GM12878 (cell line): ENCODE data around the gene PRKG1. TPM values are rescaled to one million over a fixed set of nuclear protein-coding genes. Genes with fewer than 3 reads are reported as not detected.

Experiments
- ATAC-seq: fragments of 200-7000 bp; cut with Tn5 transposase; 3 replicates; pipeline ENCODE4 v1.9.1; 2020; ENCODE audit warnings: mild to moderate bottlenecking, moderate library complexity
- BruUV-seq: library from RNA; stranded (reverse); fragments of 400-500 nt; replicated peaks from 2 replicates; lab custom pipeline; 2021; lab: Mats Ljungman, UMichigan
- CTCF ChIA-PET: fragments of 300-600 bp; sonication (Branson Sonifier 250); formaldehyde crosslinking; extraction: SDS; loops from one replicate; lab custom pipeline; 2021; ENCODE audit warnings: inconsistent platforms; lab: Yijun Ruan, JAX
- POLR2A ChIA-PET: fragments of 350-600 bp; formaldehyde crosslinking; extraction: SDS; loops from one replicate; lab custom pipeline; 2021; ENCODE audit warnings: inconsistent platforms; lab: Charles Lee
- RAD21 ChIA-PET: fragments of 300-600 bp; sonication (Branson Sonifier 250); formaldehyde crosslinking; loops from one replicate; lab custom pipeline; 2023; ENCODE audit warnings: antibody characterized with exemption; ENCODE audit not compliant: unreplicated experiment; lab: Charles Lee
- SMC1A ChIA-PET: fragments of 300-600 bp; sonication (Branson Sonifier 250); formaldehyde crosslinking; loops from one replicate; lab custom pipeline; 2023; ENCODE audit not compliant: unreplicated experiment, uncharacterized antibody; lab: Charles Lee
- DNase-seq: peaks from one replicate; pipeline ENCODE4 v3.0.0-alpha.2; 2011; ENCODE audit warnings: low read depth, low spot score
- FAIRE-seq: peaks from 3 replicates; lab custom pipeline; 2011; peaks lifted over from hg19 to GRCh38; lab: Jason Lieb, UNC
- H2AFZ ChIP-seq: 2 replicates; pipeline ENCODE4 v1.6.0; 2011; ENCODE audit warnings: low read depth, low read length, control low read depth; ENCODE audit not compliant: control insufficient read depth
- H3K27ac ChIP-seq: 2 replicates; pipeline ENCODE4 v1.5.1; 2011; ENCODE audit warnings: control low read depth; ENCODE audit not compliant: control insufficient read depth, insufficient read depth
- H3K27me3 ChIP-seq, 2 experiments: replicated peaks in 1 of 2; 2 replicates each; pipeline versions ENCODE4 v1.6.0 to v1.6.1; 2011; ENCODE audit warnings: low read length in 1 of 2; ENCODE audit not compliant: control insufficient read depth in 2 of 2, insufficient read depth in 2 of 2
- H3K36me3 ChIP-seq, 2 experiments: 2 replicates each; pipeline ENCODE4 v1.5.1; 2011; ENCODE audit warnings: low read length in 1 of 2; ENCODE audit not compliant: control insufficient read depth in 2 of 2, insufficient read depth in 2 of 2
- H3K4me1 ChIP-seq: 2 replicates; pipeline ENCODE4 v1.6.1; 2011; ENCODE audit warnings: mild to moderate bottlenecking, low read length, moderate library complexity, mixed read lengths; ENCODE audit not compliant: control insufficient read depth, insufficient read depth
- H3K4me2 ChIP-seq: 2 replicates; pipeline ENCODE4 v1.6.0; 2011; ENCODE audit warnings: control low read depth; ENCODE audit not compliant: control insufficient read depth, insufficient read depth
- H3K4me3 ChIP-seq: fragments of 200-600 bp; sonication (generic); 2 replicates; pipeline ENCODE4 v1.5.1; 2016
- H3K79me2 ChIP-seq: 2 replicates; pipeline ENCODE4 v1.6.0; 2011; ENCODE audit warnings: low read length; ENCODE audit not compliant: control insufficient read depth, insufficient read depth
- H3K9ac ChIP-seq: 2 replicates; pipeline ENCODE4 v1.8.0; 2011; ENCODE audit warnings: low read length, control low read depth, mixed read lengths; ENCODE audit not compliant: control insufficient read depth, insufficient read depth
- H3K9me3 ChIP-seq: replicated peaks from 3 replicates; pipeline ENCODE4 v1.5.1; 2011; ENCODE audit warnings: mild to moderate bottlenecking, low read length; ENCODE audit not compliant: control insufficient read depth, insufficient read depth
- H4K20me1 ChIP-seq: 2 replicates; pipeline ENCODE4 v1.6.0; 2011; ENCODE audit not compliant: control insufficient read depth, insufficient read depth
- CBX3 ChIP-seq: fragments of 200-600 bp; sonication (generic); IDR thresholded peaks from 2 replicates; pipeline ENCODE4 v1.6.1; 2016; ENCODE audit warnings: low read depth, borderline replicate concordance
- FOXK2 ChIP-seq: fragments of 450-650 bp; IDR thresholded peaks from 2 replicates; pipeline ENCODE4 v1.6.1; 2017; ENCODE audit warnings: mild to moderate bottlenecking, moderate library complexity
- KLF5 ChIP-seq: fragments of 450-650 bp; IDR thresholded peaks from 2 replicates; pipeline ENCODE4 v1.6.1; 2014; ENCODE audit warnings: mild to moderate bottlenecking; ENCODE audit not compliant: partially characterized antibody
- MYB ChIP-seq: fragments of 150-350 bp; IDR thresholded peaks from 2 replicates; pipeline ENCODE4 v1.6.1; 2014; ENCODE audit warnings: mild to moderate bottlenecking, low read depth, low read length, borderline replicate concordance
- SREBF1 ChIP-seq: IDR thresholded peaks from 2 replicates; pipeline ENCODE4 v1.6.1; 2012; ENCODE audit warnings: mild to moderate bottlenecking, low read length
- WRNIP1 ChIP-seq: IDR thresholded peaks from 2 replicates; pipeline ENCODE4 v1.6.1; 2011; ENCODE audit warnings: low read depth, low read length, improper control_type of control experiment, borderline replicate concordance
- in situ Hi-C: fragments of 300-500 bp; cut with MboI; formaldehyde crosslinking; loops from 9 replicates; pipeline ENCODE4 v1.14.3; 2018; ENCODE audit warnings: mixed read lengths
- intact Hi-C: fragments of 100-400 bp; cut with micrococcal nuclease; formaldehyde crosslinking; loops from one replicate; pipeline ENCODE4 v1.14.2; 2022; ENCODE audit not compliant: unreplicated experiment
- polyA plus RNA-seq, 11 experiments: library from polyadenylated mRNA; depleted of rRNA in 4 of 11; unstranded in 6 of 11; stranded (reverse) in 5 of 11; fragments of >200 nt; fragmentation: Nextera tagmentation in 4 of 11; fragmentation: Illumina TruSeq in 1 of 11; extraction: Ambion mirVana in 4 of 11; extraction: Trizol in 1 of 11; gene quantifications; 1 replicate in 1 of 11; 2 replicates in 10 of 11; pipeline versions ENCODE4 v1.2.1 to v1.2.3, GENCODE V29; 2011 to 2016; ENCODE audit warnings: inconsistent platforms in 2 of 11, missing spikeins in 2 of 11, low read depth in 1 of 11
- total RNA-seq, 4 experiments: library from RNA; depleted of rRNA in 3 of 4; stranded (reverse); fragments of >200 nt in 3 of 4; fragmentation: Illumina TruSeq in 1 of 4; extraction: Trizol in 1 of 4; gene quantifications; 2 replicates each; pipeline versions ENCODE4 v1.2.1 to v1.2.3, GENCODE V29; 2013 to 2021
- TF ChIP-seq, protein P1 (sequence below): fragments of 450-650 bp; IDR thresholded peaks from 2 replicates; pipeline ENCODE4 v1.6.1; 2017; ENCODE audit warnings: mild to moderate bottlenecking, low read depth, inconsistent platforms; ENCODE audit not compliant: poor library complexity, severe bottlenecking
- TF ChIP-seq, protein P2 (sequence below): fragments of 450-650 bp; IDR thresholded peaks from 2 replicates; pipeline ENCODE4 v1.6.1; 2017; ENCODE audit warnings: low read depth, mild to moderate bottlenecking, moderate library complexity
- TF ChIP-seq, protein P3 (sequence below): IDR thresholded peaks from 2 replicates; pipeline ENCODE4 v1.6.1; 2012; ENCODE audit warnings: mild to moderate bottlenecking, low read depth, low read length
- TF ChIP-seq, protein P4 (sequence below): fragments of 450-650 bp; formaldehyde crosslinking; IDR thresholded peaks from 2 replicates; pipeline ENCODE4 v1.4.0; 2020; ENCODE audit warnings: mild to moderate bottlenecking, moderate library complexity
- TF ChIP-seq, protein P5 (sequence below): IDR thresholded peaks from 2 replicates; pipeline ENCODE4 v1.6.1; 2012; ENCODE audit warnings: low read depth, low read length, improper control_type of control experiment

Gene PRKG1
- total and polyA plus RNA-seq, 10 of the 15 experiments (the other 5 are each of a cell fraction or from before 2014, with no cell fraction given), result 0.04 to 0.05 TPM; not detected in 8

DNA sequence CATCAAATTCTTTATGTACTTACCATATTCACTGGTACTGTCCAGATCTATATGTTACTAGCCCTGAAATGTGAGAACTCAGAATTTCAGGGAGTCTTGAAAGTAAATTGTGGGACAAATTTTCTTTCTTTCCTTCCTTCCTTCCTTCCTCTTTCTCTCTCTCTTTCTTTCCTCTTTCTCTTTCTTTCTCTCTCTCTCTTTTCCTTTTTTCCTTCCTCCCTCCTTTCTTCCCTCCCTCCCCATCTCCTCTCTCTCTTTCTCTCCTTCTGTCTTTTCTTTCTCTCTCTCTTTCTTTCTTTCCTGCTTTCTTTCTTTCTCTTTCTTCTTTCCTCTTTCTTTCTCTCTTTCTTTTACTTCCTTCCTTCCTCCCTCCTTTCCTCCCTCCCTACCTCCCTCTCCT, 882.5 kb downstream of the PRKG1 start:
- no peaks in the 10 kb centered on the region for H3K79me2 ChIP-seq
- no peak overlapping the region for H3K9ac ChIP-seq
- intact Hi-C loops, result no loop called here
- no peaks in the 10 kb centered on the region for H4K20me1 ChIP-seq
- RAD21 ChIA-PET, result no interaction called here
- no peak overlapping the region for H3K4me3 ChIP-seq
- no peaks in the 10 kb centered on the region for H3K4me1 ChIP-seq
- TF ChIP-seq, protein P1, sequence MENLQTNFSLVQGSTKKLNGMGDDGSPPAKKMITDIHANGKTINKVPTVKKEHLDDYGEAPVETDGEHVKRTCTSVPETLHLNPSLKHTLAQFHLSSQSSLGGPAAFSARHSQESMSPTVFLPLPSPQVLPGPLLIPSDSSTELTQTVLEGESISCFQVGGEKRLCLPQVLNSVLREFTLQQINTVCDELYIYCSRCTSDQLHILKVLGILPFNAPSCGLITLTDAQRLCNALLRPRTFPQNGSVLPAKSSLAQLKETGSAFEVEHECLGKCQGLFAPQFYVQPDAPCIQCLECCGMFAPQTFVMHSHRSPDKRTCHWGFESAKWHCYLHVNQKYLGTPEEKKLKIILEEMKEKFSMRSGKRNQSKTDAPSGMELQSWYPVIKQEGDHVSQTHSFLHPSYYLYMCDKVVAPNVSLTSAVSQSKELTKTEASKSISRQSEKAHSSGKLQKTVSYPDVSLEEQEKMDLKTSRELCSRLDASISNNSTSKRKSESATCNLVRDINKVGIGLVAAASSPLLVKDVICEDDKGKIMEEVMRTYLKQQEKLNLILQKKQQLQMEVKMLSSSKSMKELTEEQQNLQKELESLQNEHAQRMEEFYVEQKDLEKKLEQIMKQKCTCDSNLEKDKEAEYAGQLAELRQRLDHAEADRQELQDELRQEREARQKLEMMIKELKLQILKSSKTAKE, result no peak
- no peak for TF ChIP-seq SREBF1
- TF ChIP-seq CBX3, result no peak
- TF ChIP-seq KLF5, result no peak
- TF ChIP-seq MYB, result no peak
- TF ChIP-seq, protein P2, sequence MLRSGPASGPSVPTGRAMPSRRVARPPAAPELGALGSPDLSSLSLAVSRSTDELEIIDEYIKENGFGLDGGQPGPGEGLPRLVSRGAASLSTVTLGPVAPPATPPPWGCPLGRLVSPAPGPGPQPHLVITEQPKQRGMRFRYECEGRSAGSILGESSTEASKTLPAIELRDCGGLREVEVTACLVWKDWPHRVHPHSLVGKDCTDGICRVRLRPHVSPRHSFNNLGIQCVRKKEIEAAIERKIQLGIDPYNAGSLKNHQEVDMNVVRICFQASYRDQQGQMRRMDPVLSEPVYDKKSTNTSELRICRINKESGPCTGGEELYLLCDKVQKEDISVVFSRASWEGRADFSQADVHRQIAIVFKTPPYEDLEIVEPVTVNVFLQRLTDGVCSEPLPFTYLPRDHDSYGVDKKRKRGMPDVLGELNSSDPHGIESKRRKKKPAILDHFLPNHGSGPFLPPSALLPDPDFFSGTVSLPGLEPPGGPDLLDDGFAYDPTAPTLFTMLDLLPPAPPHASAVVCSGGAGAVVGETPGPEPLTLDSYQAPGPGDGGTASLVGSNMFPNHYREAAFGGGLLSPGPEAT, result no peak
- no peak for TF ChIP-seq FOXK2
- TF ChIP-seq, protein P3, sequence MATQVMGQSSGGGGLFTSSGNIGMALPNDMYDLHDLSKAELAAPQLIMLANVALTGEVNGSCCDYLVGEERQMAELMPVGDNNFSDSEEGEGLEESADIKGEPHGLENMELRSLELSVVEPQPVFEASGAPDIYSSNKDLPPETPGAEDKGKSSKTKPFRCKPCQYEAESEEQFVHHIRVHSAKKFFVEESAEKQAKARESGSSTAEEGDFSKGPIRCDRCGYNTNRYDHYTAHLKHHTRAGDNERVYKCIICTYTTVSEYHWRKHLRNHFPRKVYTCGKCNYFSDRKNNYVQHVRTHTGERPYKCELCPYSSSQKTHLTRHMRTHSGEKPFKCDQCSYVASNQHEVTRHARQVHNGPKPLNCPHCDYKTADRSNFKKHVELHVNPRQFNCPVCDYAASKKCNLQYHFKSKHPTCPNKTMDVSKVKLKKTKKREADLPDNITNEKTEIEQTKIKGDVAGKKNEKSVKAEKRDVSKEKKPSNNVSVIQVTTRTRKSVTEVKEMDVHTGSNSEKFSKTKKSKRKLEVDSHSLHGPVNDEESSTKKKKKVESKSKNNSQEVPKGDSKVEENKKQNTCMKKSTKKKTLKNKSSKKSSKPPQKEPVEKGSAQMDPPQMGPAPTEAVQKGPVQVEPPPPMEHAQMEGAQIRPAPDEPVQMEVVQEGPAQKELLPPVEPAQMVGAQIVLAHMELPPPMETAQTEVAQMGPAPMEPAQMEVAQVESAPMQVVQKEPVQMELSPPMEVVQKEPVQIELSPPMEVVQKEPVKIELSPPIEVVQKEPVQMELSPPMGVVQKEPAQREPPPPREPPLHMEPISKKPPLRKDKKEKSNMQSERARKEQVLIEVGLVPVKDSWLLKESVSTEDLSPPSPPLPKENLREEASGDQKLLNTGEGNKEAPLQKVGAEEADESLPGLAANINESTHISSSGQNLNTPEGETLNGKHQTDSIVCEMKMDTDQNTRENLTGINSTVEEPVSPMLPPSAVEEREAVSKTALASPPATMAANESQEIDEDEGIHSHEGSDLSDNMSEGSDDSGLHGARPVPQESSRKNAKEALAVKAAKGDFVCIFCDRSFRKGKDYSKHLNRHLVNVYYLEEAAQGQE, result no peak
- TF ChIP-seq WRNIP1, result no peak
- TF ChIP-seq, protein P4, sequence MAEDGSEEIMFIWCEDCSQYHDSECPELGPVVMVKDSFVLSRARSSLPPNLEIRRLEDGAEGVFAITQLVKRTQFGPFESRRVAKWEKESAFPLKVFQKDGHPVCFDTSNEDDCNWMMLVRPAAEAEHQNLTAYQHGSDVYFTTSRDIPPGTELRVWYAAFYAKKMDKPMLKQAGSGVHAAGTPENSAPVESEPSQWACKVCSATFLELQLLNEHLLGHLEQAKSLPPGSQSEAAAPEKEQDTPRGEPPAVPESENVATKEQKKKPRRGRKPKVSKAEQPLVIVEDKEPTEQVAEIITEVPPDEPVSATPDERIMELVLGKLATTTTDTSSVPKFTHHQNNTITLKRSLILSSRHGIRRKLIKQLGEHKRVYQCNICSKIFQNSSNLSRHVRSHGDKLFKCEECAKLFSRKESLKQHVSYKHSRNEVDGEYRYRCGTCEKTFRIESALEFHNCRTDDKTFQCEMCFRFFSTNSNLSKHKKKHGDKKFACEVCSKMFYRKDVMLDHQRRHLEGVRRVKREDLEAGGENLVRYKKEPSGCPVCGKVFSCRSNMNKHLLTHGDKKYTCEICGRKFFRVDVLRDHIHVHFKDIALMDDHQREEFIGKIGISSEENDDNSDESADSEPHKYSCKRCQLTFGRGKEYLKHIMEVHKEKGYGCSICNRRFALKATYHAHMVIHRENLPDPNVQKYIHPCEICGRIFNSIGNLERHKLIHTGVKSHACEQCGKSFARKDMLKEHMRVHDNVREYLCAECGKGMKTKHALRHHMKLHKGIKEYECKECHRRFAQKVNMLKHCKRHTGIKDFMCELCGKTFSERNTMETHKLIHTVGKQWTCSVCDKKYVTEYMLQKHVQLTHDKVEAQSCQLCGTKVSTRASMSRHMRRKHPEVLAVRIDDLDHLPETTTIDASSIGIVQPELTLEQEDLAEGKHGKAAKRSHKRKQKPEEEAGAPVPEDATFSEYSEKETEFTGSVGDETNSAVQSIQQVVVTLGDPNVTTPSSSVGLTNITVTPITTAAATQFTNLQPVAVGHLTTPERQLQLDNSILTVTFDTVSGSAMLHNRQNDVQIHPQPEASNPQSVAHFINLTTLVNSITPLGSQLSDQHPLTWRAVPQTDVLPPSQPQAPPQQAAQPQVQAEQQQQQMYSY (CRISPR knock-in tag), result no peak
- TF ChIP-seq, protein P5, sequence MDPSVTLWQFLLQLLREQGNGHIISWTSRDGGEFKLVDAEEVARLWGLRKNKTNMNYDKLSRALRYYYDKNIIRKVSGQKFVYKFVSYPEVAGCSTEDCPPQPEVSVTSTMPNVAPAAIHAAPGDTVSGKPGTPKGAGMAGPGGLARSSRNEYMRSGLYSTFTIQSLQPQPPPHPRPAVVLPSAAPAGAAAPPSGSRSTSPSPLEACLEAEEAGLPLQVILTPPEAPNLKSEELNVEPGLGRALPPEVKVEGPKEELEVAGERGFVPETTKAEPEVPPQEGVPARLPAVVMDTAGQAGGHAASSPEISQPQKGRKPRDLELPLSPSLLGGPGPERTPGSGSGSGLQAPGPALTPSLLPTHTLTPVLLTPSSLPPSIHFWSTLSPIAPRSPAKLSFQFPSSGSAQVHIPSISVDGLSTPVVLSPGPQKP, result no peak
- CTCF ChIA-PET, result no interaction called here
- no peak overlapping the region for H3K27ac ChIP-seq
- H3K27me3 ChIP-seq, result no peaks in the 10 kb centered on the region
- no peak for ATAC-seq
- H3K36me3 ChIP-seq, result no peaks in the 10 kb centered on the region
- H3K4me2 ChIP-seq, result no peak overlapping the region
- SMC1A ChIA-PET, result no interaction called here
- no peak for DNase-seq
- POLR2A ChIA-PET, result no interaction called here
- in situ Hi-C loops, result loop anchor here (25.0 kb wide), 1 partner anchor 895 kb away; the partner anchor contains the start of gene PRKG1
- H3K9me3 ChIP-seq, result no peaks in the 10 kb centered on the region
- BruUV-seq, result no TSS peak
- no peak overlapping the region for H2AFZ ChIP-seq
- no peak for FAIRE-seq
